ENCODE measurements around the gene SBK2. TPM values are rescaled to one million over a fixed set of nuclear protein-coding genes. Genes with fewer than 3 reads are reported as not detected.

The SBK2 gene
- total and polyA plus RNA-seq, 2 donors (not counting 1 experiment from before 2014, with no cell fraction given): not detected

DNA sequence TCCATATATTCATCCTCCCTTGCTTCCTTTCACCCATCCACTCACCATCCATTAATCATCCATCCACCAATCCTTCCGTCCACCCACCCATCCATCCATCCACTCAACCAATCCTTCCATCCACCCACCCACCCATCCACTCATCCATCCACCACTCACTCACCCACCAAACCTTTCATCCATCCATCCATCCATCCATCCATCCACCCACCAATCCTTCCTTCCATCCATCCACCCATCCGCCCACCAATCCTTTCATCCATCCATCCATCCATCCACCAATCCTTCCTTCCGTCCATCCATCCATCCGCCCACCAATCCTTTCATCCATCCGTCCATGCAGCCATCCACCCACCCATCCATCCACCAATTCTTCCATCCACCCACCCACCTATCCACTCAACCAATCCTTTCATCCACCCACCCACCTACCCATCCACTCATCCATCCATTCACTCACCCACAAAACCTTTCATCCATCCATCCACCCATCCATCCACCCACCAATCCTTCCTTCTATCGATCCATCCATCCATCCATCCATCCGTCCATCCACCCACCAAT, 5.4 kb upstream of the SBK2 start:
- DNase-seq (ENCODE audit: low read depth in 2 of 2): no peak
- H3K27ac ChIP-seq (ENCODE audit: insufficient read depth, low read length): no peak overlapping the region
- H3K79me2 ChIP-seq (ENCODE audit: control insufficient read depth, insufficient read depth, low read length): no peaks in the 10 kb centered on the region
- H3K9ac ChIP-seq (ENCODE audit: insufficient read depth, low read length): no peak overlapping the region
- no peak overlapping the region for H2AFZ ChIP-seq (ENCODE audit: low read length)
- TF ChIP-seq, protein P1, sequence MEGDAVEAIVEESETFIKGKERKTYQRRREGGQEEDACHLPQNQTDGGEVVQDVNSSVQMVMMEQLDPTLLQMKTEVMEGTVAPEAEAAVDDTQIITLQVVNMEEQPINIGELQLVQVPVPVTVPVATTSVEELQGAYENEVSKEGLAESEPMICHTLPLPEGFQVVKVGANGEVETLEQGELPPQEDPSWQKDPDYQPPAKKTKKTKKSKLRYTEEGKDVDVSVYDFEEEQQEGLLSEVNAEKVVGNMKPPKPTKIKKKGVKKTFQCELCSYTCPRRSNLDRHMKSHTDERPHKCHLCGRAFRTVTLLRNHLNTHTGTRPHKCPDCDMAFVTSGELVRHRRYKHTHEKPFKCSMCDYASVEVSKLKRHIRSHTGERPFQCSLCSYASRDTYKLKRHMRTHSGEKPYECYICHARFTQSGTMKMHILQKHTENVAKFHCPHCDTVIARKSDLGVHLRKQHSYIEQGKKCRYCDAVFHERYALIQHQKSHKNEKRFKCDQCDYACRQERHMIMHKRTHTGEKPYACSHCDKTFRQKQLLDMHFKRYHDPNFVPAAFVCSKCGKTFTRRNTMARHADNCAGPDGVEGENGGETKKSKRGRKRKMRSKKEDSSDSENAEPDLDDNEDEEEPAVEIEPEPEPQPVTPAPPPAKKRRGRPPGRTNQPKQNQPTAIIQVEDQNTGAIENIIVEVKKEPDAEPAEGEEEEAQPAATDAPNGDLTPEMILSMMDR (conservative IDR thresholded peaks at IDR 0.05 in 1 of 2, IDR thresholded peaks at IDR 0.05 in 1 of 2; ENCODE audit: low read depth in 1 of 2, low read length in 2 of 2): no peak
- TF ChIP-seq EZH2 (IDR thresholded peaks at IDR 0.05; ENCODE audit: low read length, missing control alignments): no peak
- no peak overlapping the region for H3K4me3 ChIP-seq (replicated peaks in 1 of 4; ENCODE audit: control extremely low read depth in 1 of 4, insufficient read depth in 1 of 4, low read depth in 3 of 4, low read length in 4 of 4)
- no peaks in the 10 kb centered on the region for H4K20me1 ChIP-seq (ENCODE audit: control insufficient read depth, extremely low read depth, insufficient read depth, low read length)
- H3K4me1 ChIP-seq (ENCODE audit: control insufficient read depth, extremely low read depth, insufficient read depth, low read length): peaks cover 18% of the 10 kb centered on the region
- no peaks in the 10 kb centered on the region for H3K27me3 ChIP-seq (ENCODE audit: control insufficient read depth, insufficient read depth, low read length)
- H3K9me3 ChIP-seq (ENCODE audit: control insufficient read depth, insufficient read depth, low read depth, low read length): no peaks in the 10 kb centered on the region
- H3K36me3 ChIP-seq (ENCODE audit: control insufficient read depth, insufficient read depth, low read length): no peaks in the 10 kb centered on the region
- H3K4me2 ChIP-seq (ENCODE audit: extremely low read depth, insufficient read depth, low read length): no peak overlapping the region

DNA sequence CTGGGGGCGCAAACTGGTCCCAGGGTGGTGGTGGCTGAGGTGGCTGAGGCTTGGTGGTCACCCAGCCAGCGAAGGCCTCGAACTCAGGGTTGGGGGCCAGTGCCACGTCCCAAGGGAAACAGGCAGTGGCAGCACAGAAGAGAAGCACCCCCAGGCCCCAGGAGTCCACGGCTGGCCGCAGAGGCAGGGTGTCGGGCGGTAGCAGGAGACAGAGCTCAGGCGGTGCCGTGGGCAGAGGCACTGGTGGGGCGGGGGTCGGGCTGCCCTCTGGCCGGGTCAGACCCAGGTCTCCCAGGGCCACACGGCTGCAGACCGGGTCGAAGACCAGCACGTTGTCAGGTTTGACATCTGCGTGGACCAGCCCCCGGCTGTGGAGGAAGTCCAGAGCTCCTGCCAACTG, 4.2 kb upstream of the SBK2 start:
- Histone ChIP-seq H3K4me1 (ENCODE audit: control insufficient read depth, extremely low read depth, insufficient read depth, low read length) (peaks cover 8% of the 10 kb centered on the region), H3K4me2 (ENCODE audit: extremely low read depth, insufficient read depth, low read length) (no peak overlapping the region), H2AFZ (ENCODE audit: low read length) (no peak overlapping the region), H3K9me3 (ENCODE audit: control insufficient read depth, insufficient read depth, low read depth, low read length) (no peaks in the 10 kb centered on the region), H3K79me2 (ENCODE audit: control insufficient read depth, insufficient read depth, low read length) (no peaks in the 10 kb centered on the region), H3K36me3 (ENCODE audit: control insufficient read depth, insufficient read depth, low read length) (no peaks in the 10 kb centered on the region), H3K9ac (ENCODE audit: insufficient read depth, low read length) (no peak overlapping the region), H3K4me3 (replicated peaks in 1 of 4; ENCODE audit: control extremely low read depth in 1 of 4, insufficient read depth in 1 of 4, low read depth in 3 of 4, low read length in 4 of 4) (no peak overlapping the region), H4K20me1 (ENCODE audit: control insufficient read depth, extremely low read depth, insufficient read depth, low read length) (no peaks in the 10 kb centered on the region), H3K27me3 (ENCODE audit: control insufficient read depth, insufficient read depth, low read length) (no peaks in the 10 kb centered on the region), H3K27ac (ENCODE audit: insufficient read depth, low read length) (no peak overlapping the region)
- no peak for DNase-seq (ENCODE audit: low read depth in 2 of 2)
- TF ChIP-seq EZH2 (IDR thresholded peaks at IDR 0.05; ENCODE audit: low read length, missing control alignments): no peak
- TF ChIP-seq, protein P1 (conservative IDR thresholded peaks at IDR 0.05 in 1 of 2, IDR thresholded peaks at IDR 0.05 in 1 of 2; ENCODE audit: low read depth in 1 of 2, low read length in 2 of 2): no peak

DNA sequence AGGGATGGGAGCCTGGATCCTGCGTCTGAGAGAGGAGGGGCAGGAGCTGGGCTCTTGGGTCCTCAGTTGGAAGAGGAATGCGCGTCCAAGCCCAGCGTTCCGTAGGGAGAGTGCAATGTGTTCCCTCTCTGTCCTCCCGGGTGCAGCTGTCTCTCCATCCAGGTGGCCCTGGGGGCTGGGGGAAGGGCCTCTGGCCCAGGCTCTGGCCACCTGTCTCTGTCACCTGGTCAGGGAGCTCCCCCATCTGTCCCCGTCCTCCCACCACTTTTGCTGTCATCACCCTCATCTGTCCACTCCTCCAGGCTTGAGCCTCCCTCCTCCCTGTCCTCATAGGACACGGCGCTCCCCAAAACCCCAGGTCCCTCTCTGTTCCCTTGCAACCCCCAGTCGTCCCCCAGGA, 3.7 kb upstream of the SBK2 start:
- peaks cover 5% of the 10 kb centered on the region for H3K4me1 ChIP-seq (ENCODE audit: control insufficient read depth, extremely low read depth, insufficient read depth, low read length)

More for the DNA sequence above, 3.7 kb upstream of the SBK2 start:
- no peaks in the 10 kb centered on the region for H3K79me2 ChIP-seq (ENCODE audit: control insufficient read depth, insufficient read depth, low read length)
- H3K9ac ChIP-seq (ENCODE audit: insufficient read depth, low read length): no peak overlapping the region
- H3K4me2 ChIP-seq (ENCODE audit: extremely low read depth, insufficient read depth, low read length): no peak overlapping the region
- no peak overlapping the region for H3K27ac ChIP-seq (ENCODE audit: insufficient read depth, low read length)
- no peaks in the 10 kb centered on the region for H4K20me1 ChIP-seq (ENCODE audit: control insufficient read depth, extremely low read depth, insufficient read depth, low read length)
- H3K4me3 ChIP-seq (replicated peaks in 1 of 4; ENCODE audit: control extremely low read depth in 1 of 4, insufficient read depth in 1 of 4, low read depth in 3 of 4, low read length in 4 of 4): no peak overlapping the region
- TF ChIP-seq, protein P1 (conservative IDR thresholded peaks at IDR 0.05 in 1 of 2, IDR thresholded peaks at IDR 0.05 in 1 of 2; ENCODE audit: low read depth in 1 of 2, low read length in 2 of 2): no peak
- no peak for TF ChIP-seq EZH2 (IDR thresholded peaks at IDR 0.05; ENCODE audit: low read length, missing control alignments)
- no peaks in the 10 kb centered on the region for H3K27me3 ChIP-seq (ENCODE audit: control insufficient read depth, insufficient read depth, low read length)
- no peak for DNase-seq (ENCODE audit: low read depth in 2 of 2)
- no peaks in the 10 kb centered on the region for H3K9me3 ChIP-seq (ENCODE audit: control insufficient read depth, insufficient read depth, low read depth, low read length)
- no peaks in the 10 kb centered on the region for H3K36me3 ChIP-seq (ENCODE audit: control insufficient read depth, insufficient read depth, low read length)
- H2AFZ ChIP-seq (ENCODE audit: low read length): no peak overlapping the region
